SK-N-SH (cell line): Measurements from ENCODE around the gene CLIC3. TPM values are rescaled to one million over a fixed set of nuclear protein-coding genes. Genes with fewer than 3 reads are reported as not detected.

Source experiments
- CTCF ChIA-PET: fragments of 300-600, 350-600 bp; formaldehyde crosslinking; extraction: SDS; loops from one replicate; lab custom pipeline; 2021; lab: Yijun Ruan, JAX
- POLR2A ChIA-PET: fragments of 350-600 bp; sonication (Branson Sonifier 250); formaldehyde crosslinking; extraction: SDS; loops from one replicate; lab custom pipeline; 2020; ENCODE audit warnings: antibody characterized with exemption, inconsistent platforms; lab: Yijun Ruan, JAX
- DNase-seq: peaks from one replicate; pipeline ENCODE4 v3.0.0; 2012
- H2AFZ ChIP-seq: fragments of 200-600 bp; sonication (generic); 2 replicates; pipeline ENCODE4 v1.8.1; 2016; ENCODE audit warnings: antibody characterized with exemption, mild to moderate bottlenecking, low read depth
- H3F3A ChIP-seq: fragments of 200-600 bp; sonication (generic); replicated peaks from 2 replicates; pipeline ENCODE3; 2016; ENCODE audit warnings: antibody characterized with exemption, mild to moderate bottlenecking; ENCODE audit not compliant: insufficient read depth
- H3K27ac ChIP-seq, 2 experiments: fragments of 200-500 bp in 1 of 2; fragments of 200-600 bp in 1 of 2; sonication (Bioruptor generic) in 1 of 2; sonication (generic), shearing (Covaris generic) in 1 of 2; 2 replicates each; pipeline versions ENCODE4 v1.5.1 to v1.6.1; 2014 to 2016; ENCODE audit warnings: low read depth in 2 of 2, inconsistent platforms in 1 of 2, low read length in 1 of 2, mild to moderate bottlenecking in 1 of 2, mixed read lengths in 1 of 2
- H3K27me3 ChIP-seq: fragments of 200-600 bp; sonication (generic), shearing (Covaris generic); 2 replicates; pipeline ENCODE4 v1.6.1; 2016; ENCODE audit warnings: mixed run types; ENCODE audit not compliant: insufficient read depth
- H3K36me3 ChIP-seq, 2 experiments: fragments of 200-500 bp in 1 of 2; fragments of 200-600 bp in 1 of 2; sonication (Bioruptor generic) in 1 of 2; sonication (generic) in 1 of 2; replicated peaks in 1 of 2; 2 replicates each; pipeline versions ENCODE3 to v1.5.1; 2014 to 2016; ENCODE audit warnings: low read length in 1 of 2, mild to moderate bottlenecking in 1 of 2; ENCODE audit not compliant: insufficient read depth in 2 of 2, control insufficient read depth in 1 of 2
- H3K4me1 ChIP-seq, 2 experiments: fragments of 200-500 bp in 1 of 2; fragments of 200-600 bp in 1 of 2; sonication (Bioruptor generic) in 1 of 2; sonication (generic), shearing (Covaris generic) in 1 of 2; 2 replicates each; pipeline versions ENCODE4 v1.5.1 to v1.6.1; 2014 to 2016; ENCODE audit warnings: low read depth in 1 of 2, low read length in 1 of 2, mixed run types in 1 of 2; ENCODE audit not compliant: insufficient read depth in 2 of 2, control insufficient read depth in 1 of 2
- H3K4me2 ChIP-seq: fragments of 200-600 bp; sonication (generic), shearing (Covaris generic); 2 replicates; pipeline ENCODE4 v1.6.1; 2017; ENCODE audit warnings: mixed run types
- H3K4me3 ChIP-seq, 2 experiments: fragments of 200-500 bp in 1 of 2; fragments of 200-600 bp in 1 of 2; sonication (Bioruptor generic) in 1 of 2; sonication (generic), shearing (Covaris generic) in 1 of 2; 2 replicates each; pipeline versions ENCODE4 v1.5.1 to v1.8.1; 2014 to 2016; ENCODE audit warnings: low read depth in 2 of 2, inconsistent platforms in 1 of 2, low read length in 1 of 2, mild to moderate bottlenecking in 1 of 2, mixed read lengths in 1 of 2, moderate library complexity in 1 of 2
- H3K79me2 ChIP-seq: fragments of 200-600 bp; sonication (generic); 2 replicates; pipeline ENCODE4 v1.8.1; 2017; ENCODE audit warnings: mild to moderate bottlenecking; ENCODE audit not compliant: insufficient read depth
- H3K9ac ChIP-seq: fragments of 200-600 bp; sonication (generic); 2 replicates; pipeline ENCODE4 v1.6.1; 2017; ENCODE audit warnings: mixed run types
- H3K9me2 ChIP-seq: fragments of 200-600 bp; sonication (generic); 2 replicates; pipeline ENCODE4 v1.6.1; 2017; ENCODE audit warnings: mixed run types
- H3K9me3 ChIP-seq: fragments of 200-600 bp; sonication (generic); 2 replicates; pipeline ENCODE4 v1.6.1; 2017; ENCODE audit warnings: mixed run types, mild to moderate bottlenecking, moderate library complexity
- H4K20me1 ChIP-seq: fragments of 200-600 bp; sonication (generic); 2 replicates; pipeline ENCODE4 v1.6.1; 2017; ENCODE audit warnings: mild to moderate bottlenecking, mixed run types; ENCODE audit not compliant: insufficient read depth
- EP300 ChIP-seq, 2 experiments: IDR thresholded peaks; 2 replicates each; pipeline versions ENCODE4 v1.4.0 to v1.6.1; 2012; ENCODE audit warnings: borderline replicate concordance in 1 of 2, low read depth in 1 of 2, low read length in 1 of 2
- FOXM1 ChIP-seq: IDR thresholded peaks from 2 replicates; pipeline ENCODE4 v1.4.0; 2012; ENCODE audit warnings: low read depth, mild to moderate bottlenecking
- IRF3 ChIP-seq: fragments of 150-350 bp; IDR thresholded peaks from 2 replicates; pipeline ENCODE4 v1.6.1; 2016; ENCODE audit warnings: mild to moderate bottlenecking, low read depth, low read length
- JUND ChIP-seq: IDR thresholded peaks from 2 replicates; pipeline ENCODE4 v1.4.0; 2012
- MAX ChIP-seq: IDR thresholded peaks from 2 replicates; pipeline ENCODE4 v1.4.0; 2012; ENCODE audit warnings: low read depth
- MEF2A ChIP-seq: IDR thresholded peaks from 2 replicates; pipeline ENCODE4 v1.4.0; 2012; ENCODE audit warnings: low read depth, borderline replicate concordance
- MXI1 ChIP-seq: IDR thresholded peaks from 2 replicates; pipeline ENCODE4 v1.6.1; 2012; ENCODE audit warnings: mild to moderate bottlenecking, low read depth, low read length, improper control_type of control experiment
- PBX3 ChIP-seq: IDR thresholded peaks from 2 replicates; pipeline ENCODE4; 2012
- POLR2AphosphoS5 ChIP-seq: IDR thresholded peaks from 2 replicates; pipeline ENCODE4 v1.6.1; 2012; ENCODE audit warnings: low read depth, low read length
- RAD21 ChIP-seq: IDR thresholded peaks from 2 replicates; pipeline ENCODE4 v1.6.1; 2012; ENCODE audit warnings: mild to moderate bottlenecking, low read length
- REST ChIP-seq: IDR thresholded peaks from 2 replicates; pipeline ENCODE4 v1.6.1; 2012; ENCODE audit warnings: mild to moderate bottlenecking, low read depth, low read length, moderate library complexity
- TAF1 ChIP-seq: IDR thresholded peaks from 2 replicates; pipeline ENCODE4 v1.6.1; 2012; ENCODE audit warnings: low read depth, mild to moderate bottlenecking, low read length, moderate library complexity, borderline replicate concordance
- TEAD4 ChIP-seq: IDR thresholded peaks from 2 replicates; pipeline ENCODE4 v1.4.0; 2012; ENCODE audit warnings: mild to moderate bottlenecking, borderline replicate concordance; ENCODE audit not compliant: insufficient read depth
- YY1 ChIP-seq: IDR thresholded peaks from 2 replicates; pipeline ENCODE4 v1.4.0; 2012; ENCODE audit warnings: low read depth, mild to moderate bottlenecking
- WGBS: methylation state at CpG from one replicate; pipeline ENCODE4 v1.1.6; 2017; ENCODE audit warnings: low lambda C conversion rate; 5-methylcytosine and 5-hydroxymethylcytosine counted together
- polyA plus RNA-seq, 3 experiments: library from polyadenylated mRNA; depleted of rRNA; stranded (reverse); fragments of >200 nt; gene quantifications; 2 replicates each; pipeline ENCODE4 v1.2.3, GENCODE V29; 2012

Gene CLIC3
- polyA plus RNA-seq, 1 of the 3 experiments (the other 2 are of a cell fraction): 1.0 TPM

GRCh38 chr9:137017071-137017470 lies 20.7 kb upstream of the CLIC3 start:
- Histone ChIP-seq H4K20me1 (0 out of 2 replicates have a peak, but pooled peaks cover 4% of the 10 kb centered on the region), H3K36me3 (peaks cover 0 to 17% of the 10 kb centered on the region in 2 experiments), H2AFZ (no peak overlapping the region), H3K9me3 (no peaks in the 10 kb centered on the region), H3K79me2 (no peaks in the 10 kb centered on the region), H3F3A (no peaks in the 10 kb centered on the region), H3K9ac (no peak overlapping the region), H3K4me3 (no peak overlapping the region), H3K9me2 (no peaks in the 10 kb centered on the region), H3K4me2 (no peak overlapping the region), H3K27ac (no peak overlapping the region), H3K4me1 (no peaks in the 10 kb centered on the region), H3K27me3 (no peaks in the 10 kb centered on the region)
- POLR2A ChIA-PET: no interaction called here
- no peak for DNase-seq
- TF ChIP-seq MEF2A: no peak
- TF ChIP-seq TEAD4: no peak
- no peak for TF ChIP-seq POLR2AphosphoS5
- no peak for TF ChIP-seq TAF1
- no peak for TF ChIP-seq IRF3
- no peak for TF ChIP-seq JUND
- no peak for TF ChIP-seq FOXM1
- TF ChIP-seq PBX3: no peak
- no peak for TF ChIP-seq REST
- 93% methylated on average over 24 of the region's 28 CpGs for WGBS
- CTCF ChIA-PET: interaction anchor here (1.3 kb wide), 1 partner anchor 8 kb away, joined by 3 read pairs; no protein-coding TSS in a partner anchor

GRCh38 chr9:137016436-137016835 lies 20.1 kb upstream of the CLIC3 start:
- CTCF ChIA-PET: interaction anchor here (0.9 to 1.3 kb wide), 2 partner anchors 9 to 19 kb away, joined by 3 read pairs; no protein-coding TSS in a partner anchor
- TF ChIP-seq POLR2AphosphoS5 (no peak), MXI1 (no peak), MAX (no peak), TAF1 (no peak), REST (no peak), EP300 (IDR thresholded peaks at IDR 0.05; ENCODE audit: borderline replicate concordance in 1 of 2, low read depth in 1 of 2, low read length in 1 of 2) (no peak), RAD21 (no peak), TEAD4 (no peak), YY1 (no peak)

More at GRCh38 chr9:137016436-137016835, 20.1 kb upstream of the CLIC3 start:
- H3F3A ChIP-seq: no peaks in the 10 kb centered on the region
- peaks cover 0 to 17% of the 10 kb centered on the region in 2 experiments for H3K36me3 ChIP-seq
- H3K9me3 ChIP-seq: no peaks in the 10 kb centered on the region
- no peak overlapping the region for H3K4me2 ChIP-seq
- H3K4me1 ChIP-seq: no peaks in the 10 kb centered on the region
- no peak overlapping the region for H3K4me3 ChIP-seq
- H3K9me2 ChIP-seq: no peaks in the 10 kb centered on the region
- H2AFZ ChIP-seq: no peak overlapping the region
- POLR2A ChIA-PET: no interaction called here
- DNase-seq: no peak
- no peaks in the 10 kb centered on the region for H3K27me3 ChIP-seq
- 0 out of 2 replicates have a peak, but pooled peaks cover under 1% of the 10 kb centered on the region for H4K20me1 ChIP-seq
- no peak overlapping the region for H3K9ac ChIP-seq
- H3K27ac ChIP-seq: no peak overlapping the region
- H3K79me2 ChIP-seq: no peaks in the 10 kb centered on the region
- 91% methylated on average over 6 of the region's 16 CpGs for WGBS
